GM19043 (cell line): ENCODE measurements around the gene RFX1.
"Not testable (repeated sequence)": the region's sequence is repeated elsewhere in the genome, so short reads cannot be mapped to it uniquely, and the experiment has no call there.

Experiments used
- ATAC-seq: cut with Tn5 transposase; IDR thresholded peaks from one replicate; pipeline ENCODE4 v1.9.1; 2021; ENCODE audit warnings: low read depth; ENCODE audit not compliant: unreplicated experiment

Gene RFX1

DNA sequence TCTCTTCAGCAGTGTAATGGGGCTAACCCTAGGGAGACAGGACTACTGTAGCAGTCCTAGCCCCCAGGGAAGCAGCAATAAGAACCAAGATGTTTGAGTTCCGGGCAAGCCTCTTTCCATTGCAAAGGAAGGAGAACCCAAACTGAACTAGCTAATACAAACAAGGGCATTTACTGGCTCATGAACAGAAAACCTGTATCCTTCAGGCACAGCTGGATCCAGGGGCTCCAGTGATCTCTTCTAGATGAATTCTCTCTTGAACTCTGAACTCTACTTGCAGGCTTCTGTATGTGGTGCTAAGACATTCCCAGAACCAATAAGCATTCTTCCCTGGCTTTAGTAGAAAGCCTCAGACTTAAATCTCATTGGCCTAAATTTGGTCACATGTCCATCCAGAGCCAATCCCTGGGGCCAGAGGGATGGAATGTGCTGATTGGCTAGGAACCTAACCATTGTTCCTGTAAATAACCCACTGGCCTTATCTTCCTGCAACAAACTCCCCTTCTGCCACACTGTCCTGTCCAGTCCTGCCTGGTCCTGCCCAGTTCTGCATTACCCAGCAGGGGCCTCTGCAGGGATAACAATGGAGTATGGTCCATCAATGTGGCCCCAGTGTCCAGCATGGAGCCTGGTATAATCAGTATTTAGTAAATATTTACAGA, 64.0 kb downstream of the RFX1 start:
- no peak for ATAC-seq

GRCh38 chr19:13938301-13939064, 67.6 kb downstream of the RFX1 start, which contains the start of gene PODNL1:
PODNL1 (minus strand) TSS chr19:13938417; CDS start chr19:13938181, 236 bp downstream.
- no peak for ATAC-seq

DNA sequence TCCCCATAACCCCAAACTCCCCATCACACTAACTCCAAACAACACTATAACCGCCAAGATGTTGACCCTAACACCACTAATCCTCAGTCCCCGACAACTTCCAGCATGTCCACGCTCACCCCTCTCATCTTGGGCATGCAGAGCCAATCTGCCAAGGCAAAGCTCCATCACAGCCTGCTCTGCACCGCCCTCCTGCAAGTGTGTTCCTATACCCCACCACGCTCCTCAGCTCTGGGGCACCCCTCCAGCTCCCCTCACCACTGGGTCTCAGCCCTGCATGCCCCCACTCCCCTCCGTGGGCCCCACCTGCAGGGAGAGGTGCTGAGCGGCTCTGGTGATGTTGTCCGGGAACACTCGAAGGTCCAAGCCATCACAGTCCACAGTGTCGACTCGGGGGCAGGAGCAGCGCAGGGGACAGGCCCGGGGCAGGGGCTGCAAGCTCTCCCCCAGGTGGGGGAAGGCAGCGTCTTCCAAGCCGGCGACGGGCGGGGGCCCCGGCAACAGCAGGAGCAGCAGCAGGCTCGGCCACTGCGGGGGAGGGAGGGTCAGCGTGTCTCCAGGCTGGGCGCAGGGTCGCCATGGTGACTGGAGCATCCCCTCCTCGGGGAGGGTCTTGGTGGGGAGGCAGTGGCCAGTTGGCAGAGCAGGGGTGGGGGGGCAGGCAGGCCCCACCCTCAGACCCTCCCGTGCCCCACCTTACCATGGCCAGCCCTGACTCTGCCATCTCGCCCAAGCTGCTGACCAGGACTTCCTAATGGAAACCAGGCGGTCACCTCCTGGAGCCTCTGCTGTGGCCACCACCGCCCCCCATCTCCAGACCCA, 68.4 kb downstream of the RFX1 start:
- ATAC-seq, result no peak

- no peak for ATAC-seq
These were observed 70.2 kb downstream of the RFX1 start for GRCh38 chr19:13935765-13936510.

- ATAC-seq, result no peak
These were observed 71.4 kb downstream of the RFX1 start for GRCh38 chr19:13934785-13935109.

DNA sequence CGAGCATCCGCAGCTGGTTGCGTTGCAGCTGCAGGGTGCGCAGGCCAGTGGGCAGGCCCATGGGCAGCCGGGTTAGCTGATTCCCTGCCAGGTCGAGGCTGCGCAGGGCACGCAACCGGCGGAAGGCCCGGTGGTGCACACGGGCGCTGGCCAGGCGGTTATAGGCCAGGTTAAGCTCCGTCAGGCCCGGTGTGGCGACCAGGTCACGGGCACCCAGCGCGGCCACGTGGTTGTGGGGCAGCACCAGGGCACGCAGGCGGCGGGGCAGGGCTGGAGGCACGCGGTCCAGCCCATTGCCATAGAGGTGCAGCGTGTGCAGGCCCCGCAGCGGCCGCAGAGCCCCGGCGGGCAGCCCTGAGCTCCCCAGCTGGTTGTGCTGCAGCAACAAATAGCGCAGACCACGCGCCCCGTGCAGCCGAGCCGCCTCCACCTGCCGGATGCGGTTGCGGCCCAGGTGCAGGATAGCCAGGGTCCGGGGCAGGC, 73.2 kb downstream of the RFX1 start:
- no peak for ATAC-seq

GRCh38 chr19:13932149-13932637, 73.9 kb downstream of the RFX1 start:
- no peak for ATAC-seq

GRCh38 chr19:13931391-13932148, 74.5 kb downstream of the RFX1 start:
- no peak for ATAC-seq

GRCh38 chr19:13930402-13930801, 75.7 kb downstream of the RFX1 start:
- no peak for ATAC-seq

- ATAC-seq, result no peak
These were observed 76.2 kb downstream of the RFX1 start for GRCh38 chr19:13929956-13930355.

GRCh38 chr19:13929340-13929739, 76.8 kb downstream of the RFX1 start:
- no peak for ATAC-seq

DNA sequence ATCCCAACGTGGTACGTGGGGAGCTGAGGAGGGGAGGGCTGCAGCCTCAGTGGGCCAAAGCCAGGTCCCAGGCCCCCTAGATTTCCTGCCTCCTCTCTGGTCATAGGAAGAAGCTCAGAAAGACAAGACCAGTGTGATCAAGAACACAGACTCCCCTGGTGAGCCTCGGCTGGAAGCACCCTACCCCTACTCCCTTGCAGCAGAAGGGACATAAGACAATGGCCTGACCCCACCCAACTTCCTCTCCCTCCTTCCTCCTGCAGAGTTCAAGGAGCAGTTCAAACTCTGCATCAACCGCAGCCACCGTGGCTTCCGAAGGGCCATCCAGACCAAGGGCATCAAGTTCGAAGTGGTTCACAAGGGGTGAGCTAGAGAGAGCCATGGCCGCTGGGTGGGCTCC, 79.4 kb downstream of the RFX1 start:
- no peak for ATAC-seq

- ATAC-seq, result no peak
These were observed 80.1 kb downstream of the RFX1 start for GRCh38 chr19:13926010-13926409.

DNA sequence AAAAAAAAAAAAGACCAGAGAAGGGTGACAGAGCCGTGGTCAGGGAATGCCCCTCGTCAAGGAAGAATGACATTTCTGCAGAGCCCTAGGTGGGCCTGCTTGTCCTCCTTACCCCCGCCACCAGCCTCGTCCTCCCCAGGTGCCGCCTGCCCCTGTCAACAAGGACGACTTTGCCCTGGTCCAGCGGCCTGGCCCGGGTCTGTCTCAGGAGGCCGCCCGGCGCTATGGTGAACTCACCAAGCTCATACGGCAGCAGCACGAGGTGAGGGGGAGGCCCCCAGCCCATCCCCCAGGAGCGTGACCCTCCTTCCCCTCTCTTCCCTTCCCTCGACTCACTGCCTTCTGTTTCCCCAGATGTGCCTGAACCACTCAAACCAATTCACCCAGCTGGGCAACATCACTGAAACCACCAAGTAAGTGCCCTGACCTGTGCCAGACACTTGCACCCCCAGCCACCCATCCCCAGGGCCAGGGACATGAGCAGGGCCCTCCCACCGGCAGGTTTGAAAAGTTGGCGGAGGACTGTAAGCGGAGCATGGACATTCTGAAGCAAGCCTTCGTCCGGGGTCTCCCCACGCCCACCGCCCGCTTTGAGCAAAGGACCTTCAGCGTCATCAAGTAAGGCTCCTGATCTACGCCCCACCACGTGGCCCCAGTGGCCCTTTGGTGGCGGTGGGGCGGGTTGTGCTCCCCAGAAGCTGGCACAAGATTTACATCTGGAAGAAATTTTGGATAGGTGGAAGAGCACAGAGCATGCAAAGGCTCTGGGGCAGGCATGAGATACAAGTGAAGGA, 82.7 kb downstream of the RFX1 start:
- ATAC-seq, result no peak

- not testable (repeated sequence) for ATAC-seq
These were observed 84.0 kb downstream of the RFX1 start for GRCh38 chr19:13922118-13922517.

- ATAC-seq, result no peak
These were observed 85.0 kb downstream of the RFX1 start for GRCh38 chr19:13920940-13921747.

- ATAC-seq, result no peak
These were observed 85.6 kb downstream of the RFX1 start for GRCh38 chr19:13920524-13920923.
